ENCODE measurements around the gene AS3MT.
A peak's percentile ranks its signal among the peaks of the same experiment; 100 is the strongest.
"Not testable (repeated sequence)": the region's sequence is repeated elsewhere in the genome, so short reads cannot be mapped to it uniquely, and the experiment has no call there.

AS3MT gene

GRCh38 chr10:102869258-102870198, at the start of gene AS3MT:
Gene AS3MT (plus strand): TSS chr10:102869470. CDS start chr10:102869593, 123 bp downstream.
- DNase-seq: no peak

- DNase-seq: not testable (repeated sequence)
Observed at GRCh38 chr10:102820008-102820407, 49.3 kb upstream of the AS3MT start.

- DNase-seq: no peak
Observed at GRCh38 chr10:102822222-102822621, 47.0 kb upstream of the AS3MT start.

DNA sequence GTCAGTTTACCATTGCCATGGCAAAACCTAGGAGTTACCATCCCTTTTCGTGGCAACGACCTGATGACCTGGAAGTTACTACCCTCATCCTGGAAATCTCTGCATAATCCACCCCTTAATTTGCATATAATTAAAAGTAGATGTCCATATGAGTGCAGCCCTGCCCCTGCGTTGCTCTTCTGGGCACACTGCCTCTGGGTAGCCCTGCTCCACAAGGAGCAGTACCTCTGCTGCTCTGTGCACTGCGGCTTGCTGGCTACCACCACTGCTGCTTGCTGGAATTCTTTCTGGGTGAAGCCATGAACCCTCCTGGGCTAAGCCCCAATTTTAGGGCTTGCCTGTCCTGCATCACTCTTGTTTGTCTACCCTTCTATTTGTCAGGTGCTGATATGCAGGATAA, 44.6 kb upstream of the AS3MT start:
- DNase-seq: no peak

- DNase-seq: no peak
Observed at GRCh38 chr10:102826148-102826796, 43.0 kb upstream of the AS3MT start.

DNA sequence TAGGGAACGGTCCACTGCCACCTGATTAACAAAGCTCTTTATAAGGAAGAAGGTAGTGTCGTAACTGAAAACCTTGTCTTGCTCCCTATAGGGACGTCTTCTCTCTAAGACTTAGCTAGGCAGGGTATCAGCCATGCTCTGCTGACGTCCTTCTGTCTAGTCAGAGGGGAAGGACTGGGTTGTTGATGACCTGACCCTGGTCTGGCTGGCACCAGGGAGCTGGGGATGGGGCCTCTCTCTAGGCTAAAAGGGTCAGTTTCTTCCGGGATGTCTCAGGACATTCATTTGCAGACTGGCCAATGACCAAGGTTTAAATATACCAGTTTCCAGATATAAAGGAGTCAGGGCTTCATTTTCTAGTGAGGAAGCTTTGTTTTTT, 41.7 kb upstream of the AS3MT start:
- no peak for DNase-seq

- no peak for DNase-seq
Observed at GRCh38 chr10:102831322-102832071, 37.8 kb upstream of the AS3MT start.

DNA sequence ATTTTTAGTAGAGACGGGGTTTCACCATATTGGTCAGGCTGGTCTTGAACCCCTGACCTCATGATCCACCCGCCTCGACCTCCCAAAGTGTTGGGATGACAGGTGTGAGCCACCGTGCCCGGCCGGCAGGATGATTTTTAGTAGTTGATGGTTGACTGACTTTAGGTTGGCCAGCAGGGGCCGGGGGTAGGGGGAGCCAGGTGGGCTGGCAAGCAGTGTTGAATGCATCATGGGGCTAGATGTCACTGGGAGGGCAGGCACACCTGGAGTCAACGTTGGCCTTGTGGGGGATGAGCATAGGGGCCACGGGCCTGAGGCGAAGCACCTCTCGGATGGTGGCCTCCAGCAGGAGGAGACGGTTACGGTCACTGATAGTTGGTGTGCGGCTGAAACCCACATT, 37.0 kb upstream of the AS3MT start:
- no peak for DNase-seq

GRCh38 chr10:102832987-102833386, 36.3 kb upstream of the AS3MT start:
- no peak for DNase-seq

GRCh38 chr10:102834143-102834542, 35.1 kb upstream of the AS3MT start:
- DNase-seq: no peak

DNA sequence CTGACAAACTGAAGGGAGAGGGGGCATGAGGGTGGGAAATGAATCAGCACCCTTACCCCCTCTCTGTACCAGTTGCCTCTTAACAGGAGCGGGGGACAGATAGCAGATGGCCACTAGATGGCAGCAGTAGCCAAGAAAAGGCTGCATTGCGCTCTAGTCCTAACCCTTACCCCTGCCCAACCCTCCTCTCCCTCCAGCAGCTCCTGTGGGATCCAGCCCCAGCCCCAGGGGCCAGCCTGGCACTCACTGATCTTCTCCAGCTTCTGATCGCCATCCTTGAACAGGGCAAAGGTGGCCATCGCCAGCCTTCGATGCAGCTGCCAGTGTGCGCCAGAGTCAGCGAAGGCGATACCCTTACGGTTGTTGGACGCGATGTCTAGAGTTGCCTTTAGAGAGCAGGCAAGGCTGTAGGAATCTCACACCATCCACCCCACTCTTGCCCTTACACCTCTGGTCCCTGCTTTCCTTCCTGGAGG, 34.2 kb upstream of the AS3MT start:
- DNase-seq: peak in 1 of 2 experiments; percentile 27

GRCh38 chr10:102837230-102837721, 32.0 kb upstream of the AS3MT start, which contains the start of gene CYP17A1:
Gene CYP17A1 (minus strand): TSS chr10:102837413. CDS start chr10:102837361, 52 bp downstream.
- DNase-seq: no peak

DNA sequence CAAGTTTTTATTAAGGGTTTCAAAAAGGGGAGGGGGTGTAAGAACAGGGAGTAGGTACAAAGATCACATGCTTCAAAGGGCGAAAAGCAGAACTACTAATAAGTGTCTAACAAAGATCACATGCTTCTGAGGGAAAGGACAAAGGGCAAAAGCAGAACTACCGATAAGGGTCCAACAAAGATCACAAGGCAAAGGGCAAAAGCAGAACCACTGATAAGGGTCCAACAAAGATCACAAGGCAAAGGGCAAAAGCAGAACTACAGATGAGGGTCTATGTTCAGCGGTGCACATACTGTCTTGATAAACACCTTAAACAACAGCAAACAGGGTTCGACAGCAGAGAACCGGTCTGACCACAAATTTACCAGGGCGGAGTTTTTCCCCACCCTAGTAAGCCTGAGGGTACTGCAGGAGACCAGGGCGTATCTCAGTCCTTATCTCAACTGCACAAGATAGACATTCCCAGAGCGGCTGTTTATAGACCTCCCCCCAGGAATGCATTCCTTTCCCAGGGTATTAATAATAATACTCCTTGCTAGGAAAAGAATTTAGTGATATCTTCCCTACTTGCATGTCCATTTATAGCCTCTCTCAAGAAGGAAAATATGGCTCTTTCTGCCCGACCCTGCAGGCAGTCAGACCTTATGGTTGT, 30.9 kb upstream of the AS3MT start:
- DNase-seq: not testable (repeated sequence)

DNA sequence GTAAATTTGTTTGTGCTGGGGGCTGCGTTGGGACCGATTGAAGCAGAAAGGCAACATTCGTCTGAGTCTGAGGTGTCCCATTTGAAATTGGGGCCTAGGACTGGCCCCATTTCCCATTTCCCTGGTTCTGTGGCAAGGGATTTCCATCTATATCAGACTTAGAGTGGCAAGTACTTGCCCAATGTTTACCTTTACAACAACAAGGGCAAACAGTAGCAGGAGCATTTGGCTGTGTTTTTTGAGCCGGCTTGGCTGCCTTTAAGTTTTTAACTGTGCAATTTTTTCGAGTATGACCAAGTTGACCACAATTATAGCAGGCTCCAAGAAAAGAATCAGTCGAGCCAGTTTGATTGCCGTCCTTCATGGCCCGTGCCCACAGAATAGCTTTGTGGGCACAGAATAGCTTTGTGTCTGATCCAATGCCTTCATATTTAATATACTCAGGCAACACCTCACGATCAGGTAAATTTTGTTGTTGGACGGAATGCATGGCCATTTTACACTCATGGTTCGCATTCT, 27.4 kb upstream of the AS3MT start:
- DNase-seq: no peak

GRCh38 chr10:102843139-102843538, 26.1 kb upstream of the AS3MT start:
- not testable (repeated sequence) for DNase-seq

DNA sequence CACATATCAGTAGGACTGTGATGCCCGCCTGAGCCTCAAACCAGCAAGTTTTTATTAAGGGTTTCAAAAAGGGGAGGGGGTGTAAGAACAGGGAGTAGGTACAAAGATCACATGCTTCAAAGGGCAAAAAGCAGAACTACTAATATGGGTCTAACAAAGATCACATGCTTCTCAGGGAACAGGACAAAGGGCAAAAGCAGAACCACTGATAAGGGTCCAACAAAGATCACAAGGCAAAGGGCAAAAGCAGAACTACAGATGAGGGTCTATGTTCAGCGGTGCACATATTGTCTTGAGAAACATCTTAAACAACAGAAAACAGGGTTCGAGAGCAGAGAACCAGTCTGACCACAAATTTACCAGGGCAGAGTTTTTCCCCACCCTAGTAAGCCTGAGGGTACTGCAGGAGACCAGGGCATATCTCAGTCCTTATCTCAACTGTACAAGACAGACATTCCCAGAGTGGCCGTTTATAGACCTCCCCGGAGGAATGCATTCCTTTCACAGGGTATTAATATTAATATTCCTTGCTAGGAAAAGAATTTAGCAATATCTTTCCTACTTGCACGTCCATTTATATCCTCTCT, 25.0 kb upstream of the AS3MT start:
- DNase-seq: not testable (repeated sequence)

- DNase-seq: no peak
Observed at GRCh38 chr10:102845352-102845902, 23.8 kb upstream of the AS3MT start.

DNA sequence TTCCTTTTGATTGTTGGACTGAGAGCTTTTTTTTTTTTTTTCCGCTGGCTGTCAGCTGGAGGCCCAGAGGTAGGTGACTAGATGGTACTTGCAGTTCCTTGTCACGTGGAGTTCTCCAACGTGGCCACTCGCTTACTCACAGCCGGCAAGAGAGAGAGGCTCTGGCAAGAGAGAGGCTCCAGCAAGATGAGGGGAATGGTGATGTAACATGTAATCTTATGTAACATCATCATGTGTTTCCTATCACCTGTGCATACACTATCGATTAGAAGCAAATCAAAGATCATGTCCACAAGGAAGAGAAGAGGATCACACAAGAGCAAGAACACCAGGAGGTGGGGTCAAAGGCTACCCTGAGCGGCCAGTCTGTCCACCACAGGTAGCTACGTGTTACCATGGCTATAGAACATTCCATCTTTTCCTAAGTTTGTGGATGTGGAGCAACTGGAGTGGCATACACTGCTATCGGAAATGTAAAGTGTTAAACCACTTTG, 19.2 kb upstream of the AS3MT start:
- no peak for DNase-seq

- DNase-seq: not testable (repeated sequence)
Observed at GRCh38 chr10:102853237-102853636, 16.0 kb upstream of the AS3MT start.

- not testable (repeated sequence) for DNase-seq
Observed at GRCh38 chr10:102855731-102856436, 13.4 kb upstream of the AS3MT start.
